CD4-positive, alpha-beta T cell (primary cell): ENCODE data around the gene DPEP2. TPM values are rescaled to one million over a fixed set of nuclear protein-coding genes. Genes with fewer than 3 reads are reported as not detected.
A peak's percentile ranks its signal among the peaks of the same experiment; 100 is the strongest.

Source experiments
- ATAC-seq: fragments of 200-7000 bp; cut with Tn5 transposase; one replicate; pipeline ENCODE4 v1.10.0; 2022; ENCODE audit warnings: mild to moderate bottlenecking; ENCODE audit not compliant: poor library complexity
- CTCF ChIA-PET: fragments of 350-600 bp; sonication (Branson Sonifier 250); formaldehyde crosslinking; loops from one replicate; lab custom pipeline; 2021; ENCODE audit warnings: antibody characterized with exemption, inconsistent platforms; lab: Charles Lee
- POLR2A ChIA-PET: fragments of 350-600 bp; sonication (Branson Sonifier 250); formaldehyde crosslinking; loops from one replicate; lab custom pipeline; 2021; ENCODE audit warnings: antibody characterized with exemption, inconsistent platforms; lab: Charles Lee
- DNase-seq, 14 experiments: peaks; one replicate each; pipeline ENCODE4 v3.0.0-alpha.2; 2013 to 2020; ENCODE audit warnings: mixed read lengths in 2 of 14
- H3K27ac ChIP-seq, 2 donors: one replicate each; pipeline versions ENCODE4 v1.5.1 to v1.7.0; 2013; ENCODE audit warnings: low read length in 2 of 2, low read depth in 1 of 2, mild to moderate bottlenecking in 1 of 2
- H3K27me3 ChIP-seq, 2 experiments: 1 replicate in 1 of 2; 2 replicates in 1 of 2; pipeline versions ENCODE4 v1.6.1 to v1.7.0; 2013; ENCODE audit warnings: low read length in 2 of 2, control low read depth in 1 of 2, mild to moderate bottlenecking in 1 of 2, moderate library complexity in 1 of 2; ENCODE audit not compliant: insufficient read depth in 2 of 2, control insufficient read depth in 1 of 2
- H3K36me3 ChIP-seq: one replicate; pipeline ENCODE4 v1.6.1; 2013; ENCODE audit warnings: low read length, control low read depth; ENCODE audit not compliant: insufficient read depth
- H3K4me1 ChIP-seq: one replicate; pipeline ENCODE4 v1.6.1; 2013; ENCODE audit warnings: low read length, control low read depth; ENCODE audit not compliant: insufficient read depth
- H3K4me3 ChIP-seq: one replicate; pipeline ENCODE4 v1.5.1; 2013; ENCODE audit warnings: mild to moderate bottlenecking, low read length, moderate library complexity
- H3K9me3 ChIP-seq, 2 experiments: 1 replicate in 1 of 2; 2 replicates in 1 of 2; pipeline versions ENCODE4 v1.6.1 to v1.7.0; 2013; ENCODE audit warnings: low read length in 2 of 2, mild to moderate bottlenecking in 2 of 2, control low read depth in 1 of 2, moderate library complexity in 1 of 2; ENCODE audit not compliant: control insufficient read depth in 1 of 2, insufficient read depth in 1 of 2
- H3K27ac Mint-ChIP-seq: one replicate; pipeline ENCODE4 v1.8.0; 2020; ENCODE audit warnings: mixed read lengths
- H3K27me3 Mint-ChIP-seq: one replicate; pipeline ENCODE4 v1.8.0; 2021; ENCODE audit warnings: mixed read lengths
- H3K36me3 Mint-ChIP-seq: one replicate; pipeline ENCODE4 v1.8.0; 2021; ENCODE audit warnings: low read depth, mixed read lengths
- H3K4me1 Mint-ChIP-seq: one replicate; pipeline ENCODE4 v1.8.0; 2021; ENCODE audit warnings: low read depth, mixed read lengths
- H3K4me3 Mint-ChIP-seq: one replicate; pipeline ENCODE4 v1.8.0; 2020; ENCODE audit warnings: mild to moderate bottlenecking, mixed read lengths
- H3K9me3 Mint-ChIP-seq: one replicate; pipeline ENCODE4 v1.8.0; 2020; ENCODE audit warnings: mixed read lengths
- intact Hi-C, 2 experiments: fragments of 100-400 bp; cut with DNase I in 1 of 2; cut with micrococcal nuclease in 1 of 2; formaldehyde crosslinking; loops; one replicate each; pipeline versions ENCODE4 v1.15.1 to v1.9.0; 2023 to 2025; cut with DNase I, micrococcal nuclease
- total RNA-seq, 174 experiments: library from RNA in 2 of 174; stranded (reverse) in 2 of 174; gene quantifications; one replicate each; pipeline ENCODE4 v1.2.3 and lab custom pipeline; 2021 to 2026
- TF ChIP-seq, protein P1 (sequence below): fragments of 200-600 bp; IDR thresholded peaks from one replicate; pipeline ENCODE4 v1.8.0; 2022; ENCODE audit warnings: antibody characterized with exemption, mild to moderate bottlenecking

Gene DPEP2
- total RNA-seq, 2 experiments from 2014 or later, result 42.2 to 43.5 TPM

- Histone ChIP-seq H3K9me3 (no peaks in the 10 kb centered on the region), H3K4me1 (peaks cover 53% of the 10 kb centered on the region), H3K36me3 (peaks cover 27% of the 10 kb centered on the region), H3K27ac (no peak overlapping the region), H3K4me3 (no peak overlapping the region), H3K27me3 (no peaks in the 10 kb centered on the region)
- intact Hi-C loops, result no loop called here
- no peaks in the 10 kb centered on the region for H3K9me3 Mint-ChIP-seq
- peak overlapping the region; percentile 69 for H3K27ac Mint-ChIP-seq
- POLR2A ChIA-PET, result interaction anchor here (1.3 kb wide), 1 partner anchor 58 kb away, joined by 3 read pairs; no protein-coding TSS in a partner anchor
- no peaks in the 10 kb centered on the region for H3K27me3 Mint-ChIP-seq
- ATAC-seq (peak; percentile 64), DNase-seq (peak in 6 of 14 experiments; percentile 18 to 61 (median 32))
- peaks cover 33% of the 10 kb centered on the region for H3K4me1 Mint-ChIP-seq
- CTCF ChIA-PET, result interaction anchor here (0.6 to 2.6 kb wide), 10 partner anchors 14 to 1186 kb away, joined by 3 to 9 read pairs (median 4); partner anchors contain the start of gene TSNAXIP1
- TF ChIP-seq, protein P1, sequence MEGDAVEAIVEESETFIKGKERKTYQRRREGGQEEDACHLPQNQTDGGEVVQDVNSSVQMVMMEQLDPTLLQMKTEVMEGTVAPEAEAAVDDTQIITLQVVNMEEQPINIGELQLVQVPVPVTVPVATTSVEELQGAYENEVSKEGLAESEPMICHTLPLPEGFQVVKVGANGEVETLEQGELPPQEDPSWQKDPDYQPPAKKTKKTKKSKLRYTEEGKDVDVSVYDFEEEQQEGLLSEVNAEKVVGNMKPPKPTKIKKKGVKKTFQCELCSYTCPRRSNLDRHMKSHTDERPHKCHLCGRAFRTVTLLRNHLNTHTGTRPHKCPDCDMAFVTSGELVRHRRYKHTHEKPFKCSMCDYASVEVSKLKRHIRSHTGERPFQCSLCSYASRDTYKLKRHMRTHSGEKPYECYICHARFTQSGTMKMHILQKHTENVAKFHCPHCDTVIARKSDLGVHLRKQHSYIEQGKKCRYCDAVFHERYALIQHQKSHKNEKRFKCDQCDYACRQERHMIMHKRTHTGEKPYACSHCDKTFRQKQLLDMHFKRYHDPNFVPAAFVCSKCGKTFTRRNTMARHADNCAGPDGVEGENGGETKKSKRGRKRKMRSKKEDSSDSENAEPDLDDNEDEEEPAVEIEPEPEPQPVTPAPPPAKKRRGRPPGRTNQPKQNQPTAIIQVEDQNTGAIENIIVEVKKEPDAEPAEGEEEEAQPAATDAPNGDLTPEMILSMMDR, result peak; percentile 60
- H3K4me3 Mint-ChIP-seq, result no peak overlapping the region
- H3K36me3 Mint-ChIP-seq, result peaks cover 15% of the 10 kb centered on the region
Measured at GRCh38 chr16:67942200-67942509, 57.1 kb downstream of the DPEP2 start.

DNA sequence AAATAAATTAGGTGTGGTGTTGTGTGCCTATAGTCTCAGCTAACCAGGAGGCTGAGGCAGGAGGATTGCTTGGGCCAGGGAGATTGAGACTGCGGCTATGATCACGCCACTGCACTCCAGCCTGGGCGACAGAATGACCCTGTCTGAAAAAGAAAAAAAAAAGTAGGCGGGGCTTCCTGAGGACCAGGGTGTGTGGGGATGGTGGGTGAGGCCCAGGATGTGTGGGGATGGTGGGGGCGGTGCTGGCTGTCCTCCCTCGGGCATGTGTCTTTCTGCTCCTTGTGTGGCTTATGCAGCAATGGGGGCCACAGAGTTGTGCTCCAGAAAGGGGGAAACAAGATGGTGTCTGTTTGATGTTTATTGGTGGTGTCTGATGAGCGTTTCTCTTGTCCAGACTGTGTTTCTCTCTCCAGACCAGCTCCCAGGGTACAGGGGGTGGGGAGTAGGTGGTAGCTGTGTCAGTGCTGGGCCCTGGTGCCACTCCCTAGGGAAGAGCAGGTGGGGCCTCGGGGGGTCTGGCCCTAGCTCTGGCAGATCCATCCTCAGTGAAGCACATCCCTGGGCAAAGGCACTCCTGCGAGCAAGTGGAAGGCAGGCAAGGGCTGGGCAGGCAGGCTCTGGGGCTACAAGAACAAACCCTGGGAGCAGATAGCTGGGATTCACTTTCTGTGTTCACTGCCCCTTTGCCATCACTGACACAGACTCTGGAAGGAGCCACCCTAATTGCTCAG is 57.6 kb downstream of the DPEP2 start:
- peaks cover 24% of the 10 kb centered on the region for H3K36me3 ChIP-seq
- CTCF ChIA-PET, result interaction anchor here (0.7 to 2.6 kb wide), 9 partner anchors 13 to 134 kb away, joined by 3 to 9 read pairs (median 4); partner anchors contain the start of gene TSNAXIP1
- peaks cover 38% of the 10 kb centered on the region for H3K4me1 Mint-ChIP-seq
- intact Hi-C loops, result no loop called here
- H3K9me3 Mint-ChIP-seq, result no peaks in the 10 kb centered on the region
- no peak overlapping the region for H3K4me3 Mint-ChIP-seq
- TF ChIP-seq, protein P1, result no peak
- no peak overlapping the region for H3K4me3 ChIP-seq
- POLR2A ChIA-PET, result interaction anchor here (0.6 to 1.3 kb wide), 3 partner anchors 9 to 59 kb away, joined by 3 to 4 read pairs (median 3); no protein-coding TSS in a partner anchor
- no peaks in the 10 kb centered on the region for H3K27me3 ChIP-seq
- no peak overlapping the region for H3K27ac ChIP-seq
- H3K4me1 ChIP-seq, result peaks cover 58% of the 10 kb centered on the region
- no peak for ATAC-seq
- peak overlapping the region; percentile 69 for H3K27ac Mint-ChIP-seq
- no peaks in the 10 kb centered on the region for H3K9me3 ChIP-seq
- peaks cover 20% of the 10 kb centered on the region for H3K36me3 Mint-ChIP-seq
- no peak for DNase-seq
- no peaks in the 10 kb centered on the region for H3K27me3 Mint-ChIP-seq

GRCh38 chr16:67940446-67941089 is 58.7 kb downstream of the DPEP2 start:
- Histone ChIP-seq H3K9me3 (no peaks in the 10 kb centered on the region), H3K36me3 (peaks cover 13% of the 10 kb centered on the region), H3K27ac (peak overlapping the region; percentile 53 to 55), H3K4me3 (no peak overlapping the region), H3K4me1 (peaks cover 59% of the 10 kb centered on the region), H3K27me3 (no peaks in the 10 kb centered on the region)
- TF ChIP-seq, protein P1, result no peak
- Mint-ChIP-seq H3K27ac (peak overlapping the region; percentile 89), H3K27me3 (no peaks in the 10 kb centered on the region), H3K36me3 (peaks cover 25% of the 10 kb centered on the region), H3K4me1 (peaks cover 42% of the 10 kb centered on the region), H3K9me3 (no peaks in the 10 kb centered on the region), H3K4me3 (peak overlapping the region; percentile 58)
- ChIA-PET CTCF (interaction anchor here (0.6 to 2.6 kb wide), 5 partner anchors 57 to 273 kb away, joined by 3 to 9 read pairs (median 4); partner anchors contain the start of gene TSNAXIP1), POLR2A (interaction anchor here (0.6 to 1.3 kb wide), 7 partner anchors 8 to 60 kb away, joined by 3 to 4 read pairs (median 3); partner anchors contain the start of gene PSKH1)
- ATAC-seq (no peak), DNase-seq (no peak)
- intact Hi-C loops, result loop anchor here in 1 of 2 experiments (1.0 kb wide), 1 partner anchor 28 kb away; the partner anchor contains the start of gene SLC12A4
